H1 (cell line): ENCODE results near the gene LAMA3. TPM values are rescaled to one million over a fixed set of nuclear protein-coding genes. Genes with fewer than 3 reads are reported as not detected.

Experiments used
- CTCF ChIA-PET: fragments of 300-600 bp; sonication (Branson Sonifier 250); formaldehyde crosslinking; loops from one replicate; lab custom pipeline; 2021; ENCODE audit not compliant: partially characterized antibody; lab: Charles Lee
- POLR2A ChIA-PET: fragments of 300-600 bp; sonication (Branson Sonifier 250); formaldehyde crosslinking; loops from one replicate; lab custom pipeline; 2021; ENCODE audit warnings: inconsistent platforms; ENCODE audit not compliant: partially characterized antibody; lab: Charles Lee
- DNase-seq, 2 experiments: peaks; one replicate each; pipeline versions ENCODE4 v3.0.0 to v3.0.0-alpha.2; 2010 to 2022; ENCODE audit warnings: low spot score in 2 of 2, low read depth in 1 of 2, mixed read lengths in 1 of 2
- FAIRE-seq: peaks from 2 replicates; lab custom pipeline; 2011; peaks lifted over from hg19 to GRCh38; lab: Jason Lieb, UNC
- H2AFZ ChIP-seq: 2 replicates; pipeline ENCODE4 v1.8.1; 2012; ENCODE audit warnings: low read length, inconsistent platforms
- H2AK5ac ChIP-seq: 2 replicates; pipeline ENCODE4 v1.6.1; 2013; ENCODE audit warnings: low read depth, low read length
- H2BK120ac ChIP-seq: replicated peaks from 2 replicates; pipeline ENCODE3; 2013; ENCODE audit warnings: low read depth, low read length, inconsistent platforms
- H2BK12ac ChIP-seq: 2 replicates; pipeline ENCODE4 v1.6.1; 2013; ENCODE audit warnings: low read depth, low read length
- H2BK15ac ChIP-seq: 2 replicates; pipeline ENCODE4 v1.6.1; 2013; ENCODE audit warnings: low read length
- H2BK20ac ChIP-seq: 2 replicates; pipeline ENCODE4 v1.6.1; 2013; ENCODE audit warnings: low read length
- H2BK5ac ChIP-seq: 2 replicates; pipeline ENCODE4 v1.6.1; 2013; ENCODE audit warnings: low read depth, low read length
- H3K14ac ChIP-seq: 2 replicates; pipeline ENCODE4 v1.6.1; 2013; ENCODE audit warnings: inconsistent platforms; ENCODE audit not compliant: insufficient read length
- H3K18ac ChIP-seq: 2 replicates; pipeline ENCODE4 v1.6.1; 2013; ENCODE audit warnings: low read length; ENCODE audit errors: extremely low read depth
- H3K23ac ChIP-seq: 2 replicates; pipeline ENCODE4 v1.6.1; 2013; ENCODE audit warnings: inconsistent platforms; ENCODE audit not compliant: insufficient read length
- H3K23me2 ChIP-seq: 2 replicates; pipeline ENCODE4 v1.6.1; 2013; ENCODE audit warnings: low read depth, low read length
- H3K27ac ChIP-seq: 2 replicates; pipeline ENCODE4 v1.6.1; 2011; ENCODE audit warnings: low read depth, low read length, inconsistent platforms
- H3K27me3 ChIP-seq, 4 experiments: replicated peaks in 1 of 4; 1 replicate in 1 of 4; 2 replicates in 3 of 4; pipeline versions ENCODE4 v1.6.1 to v1.8.1; 2011 to 2013; ENCODE audit warnings: low read length in 3 of 4, mild to moderate bottlenecking in 3 of 4, inconsistent platforms in 2 of 4, mixed read lengths in 2 of 4, moderate library complexity in 1 of 4; ENCODE audit not compliant: control insufficient read depth in 3 of 4, insufficient read depth in 3 of 4; ENCODE audit errors: extremely low read depth in 1 of 4
- H3K36me3 ChIP-seq, 4 experiments: 2 replicates each; pipeline versions ENCODE4 v1.6.1 to v1.8.1; 2011 to 2013; ENCODE audit warnings: mild to moderate bottlenecking in 4 of 4, low read length in 3 of 4, moderate library complexity in 2 of 4, control low read depth in 1 of 4, inconsistent platforms in 1 of 4; ENCODE audit not compliant: insufficient read depth in 4 of 4, control insufficient read depth in 2 of 4
- H3K4ac ChIP-seq: replicated peaks from 2 replicates; pipeline ENCODE3; 2013; ENCODE audit warnings: low read length, low read depth, mixed read lengths, inconsistent platforms; ENCODE audit not compliant: insufficient read length
- H3K4me1 ChIP-seq, 4 experiments: replicated peaks in 1 of 4; 1 replicate in 1 of 4; 2 replicates in 3 of 4; pipeline versions ENCODE4 v1.6.1 to v1.8.1; 2011 to 2013; ENCODE audit warnings: low read length in 3 of 4, inconsistent platforms in 2 of 4, mixed read lengths in 1 of 4; ENCODE audit not compliant: insufficient read depth in 4 of 4, control insufficient read depth in 3 of 4
- H3K4me2 ChIP-seq, 2 experiments: 2 replicates each; pipeline versions ENCODE4 v1.6.1 to v1.8.1; 2011 to 2013; ENCODE audit warnings: low read depth in 2 of 2, low read length in 2 of 2, control low read depth in 1 of 2, inconsistent platforms in 1 of 2, mild to moderate bottlenecking in 1 of 2; ENCODE audit not compliant: insufficient read depth in 1 of 2
- H3K4me3 ChIP-seq, 4 experiments: fragments of 200-600, 300-600 bp in 1 of 4; sonication (generic), shearing (Covaris generic), sonication (Bioruptor Twin) in 1 of 4; 2 replicates each; pipeline versions ENCODE4 v1.5.1 to v1.8.1; 2011 to 2016; ENCODE audit warnings: low read length in 4 of 4, low read depth in 3 of 4, control low read depth in 2 of 4, inconsistent platforms in 2 of 4, mild to moderate bottlenecking in 2 of 4, mixed read lengths in 1 of 4, moderate library complexity in 1 of 4; ENCODE audit not compliant: insufficient read depth in 2 of 4; ENCODE audit errors: extremely low read depth in 1 of 4
- H3K56ac ChIP-seq: replicated peaks from 2 replicates; pipeline ENCODE3; 2013; ENCODE audit warnings: low read depth, mild to moderate bottlenecking, mixed read lengths, low read length, inconsistent platforms; ENCODE audit not compliant: insufficient read length
- H3K79me1 ChIP-seq: 2 replicates; pipeline ENCODE4 v1.6.1; 2013; ENCODE audit warnings: low read depth, low read length, control low read depth
- H3K79me2 ChIP-seq, 2 experiments: 2 replicates each; pipeline versions ENCODE4 v1.6.1 to v1.8.1; 2012 to 2013; ENCODE audit warnings: low read length in 2 of 2, mild to moderate bottlenecking in 2 of 2, inconsistent platforms in 1 of 2; ENCODE audit not compliant: insufficient read depth in 2 of 2, control insufficient read depth in 1 of 2
- H3K9ac ChIP-seq, 4 experiments: replicated peaks in 1 of 4; 1 replicate in 1 of 4; 2 replicates in 3 of 4; pipeline versions ENCODE4 v1.6.1 to v1.8.1; 2011 to 2013; ENCODE audit warnings: low read depth in 3 of 4, low read length in 3 of 4, control low read depth in 2 of 4, mild to moderate bottlenecking in 2 of 4, moderate library complexity in 2 of 4, inconsistent platforms in 1 of 4; ENCODE audit errors: extremely low read depth in 1 of 4
- H3K9me3 ChIP-seq, 2 experiments: 2 replicates each; pipeline versions ENCODE4 v1.6.1 to v1.8.1; 2012 to 2013; ENCODE audit warnings: mild to moderate bottlenecking in 2 of 2, moderate library complexity in 2 of 2, control low read depth in 1 of 2, inconsistent platforms in 1 of 2, low read depth in 1 of 2, low read length in 1 of 2, mixed read lengths in 1 of 2; ENCODE audit not compliant: insufficient read depth in 2 of 2
- H4K20me1 ChIP-seq, 2 experiments: replicated peaks in 1 of 2; 2 replicates each; pipeline versions ENCODE3 to v1.8.1; 2011 to 2013; ENCODE audit warnings: inconsistent platforms in 2 of 2, low read length in 2 of 2, mild to moderate bottlenecking in 1 of 2; ENCODE audit not compliant: insufficient read depth in 2 of 2, control insufficient read depth in 1 of 2
- H4K5ac ChIP-seq: 2 replicates; pipeline ENCODE4 v1.6.1; 2013; ENCODE audit warnings: low read length, low read depth, mixed read lengths, inconsistent platforms; ENCODE audit not compliant: insufficient read length
- H4K8ac ChIP-seq: 2 replicates; pipeline ENCODE4 v1.8.0; 2013; ENCODE audit warnings: mild to moderate bottlenecking, moderate library complexity, low read length, inconsistent platforms; ENCODE audit not compliant: insufficient read depth; ENCODE audit errors: extremely low read depth
- H4K91ac ChIP-seq: replicated peaks from 2 replicates; pipeline ENCODE3; 2013; ENCODE audit warnings: low read length, mixed read lengths, inconsistent platforms; ENCODE audit not compliant: insufficient read length
- ATF3 ChIP-seq: IDR thresholded peaks from 2 replicates; pipeline ENCODE4 v1.6.1; 2011; ENCODE audit warnings: low read depth, mild to moderate bottlenecking, low read length; ENCODE audit not compliant: insufficient read depth
- CBX5 ChIP-seq: fragments of 300-800, 300-1000 bp; sonication (generic); IDR thresholded peaks from 2 replicates; pipeline ENCODE4 v1.7.1; 2016; ENCODE audit warnings: antibody characterized with exemption, low read length, low read depth
- KDM1A ChIP-seq: fragments of 200-600, 300-600 bp; sonication (generic); IDR thresholded peaks from 2 replicates; pipeline ENCODE4 v1.7.1; 2016; ENCODE audit warnings: mild to moderate bottlenecking, low read length, borderline replicate concordance
- KDM5A ChIP-seq: fragments of 200-600 bp; IDR thresholded peaks from 2 replicates; pipeline ENCODE4 v1.7.1; 2012; ENCODE audit warnings: mild to moderate bottlenecking, low read length, inconsistent platforms, mixed read lengths
- MAFK ChIP-seq: IDR thresholded peaks from 2 replicates; pipeline ENCODE4 v1.6.1; 2012; ENCODE audit warnings: low read depth, mild to moderate bottlenecking, improper control_type of control experiment, low read length
- RXRA ChIP-seq: IDR thresholded peaks from 2 replicates; pipeline ENCODE4 v1.6.1; 2011; ENCODE audit warnings: low read depth, mild to moderate bottlenecking, low read length, moderate library complexity; ENCODE audit not compliant: insufficient read depth
- SAP30 ChIP-seq: fragments of 300-600 bp; sonication (generic); IDR thresholded peaks from 2 replicates; pipeline ENCODE4 v1.7.1; 2012; ENCODE audit warnings: low read length, moderate library complexity, mild to moderate bottlenecking, inconsistent platforms; ENCODE audit not compliant: insufficient read depth, insufficient replicate concordance
- SIN3A ChIP-seq, 2 experiments: IDR thresholded peaks in 1 of 2; conservative IDR thresholded peaks in 1 of 2; 2 replicates each; pipeline ENCODE4 v1.6.1; 2011 to 2012; ENCODE audit warnings: low read length in 2 of 2, improper control_type of control experiment in 1 of 2, low read depth in 1 of 2, mild to moderate bottlenecking in 1 of 2
- SUZ12 ChIP-seq: fragments of 200-600 bp; sonication (generic); IDR thresholded peaks from 2 replicates; pipeline ENCODE4 v1.6.1; 2012; ENCODE audit warnings: mild to moderate bottlenecking, inconsistent platforms, low read length, moderate library complexity, mixed read lengths
- TCF12 ChIP-seq: IDR thresholded peaks from 2 replicates; pipeline ENCODE4 v1.6.1; 2011; ENCODE audit warnings: low read depth, mild to moderate bottlenecking, low read length
- YY1 ChIP-seq: IDR thresholded peaks from 2 replicates; pipeline ENCODE4 v1.6.1; 2011; ENCODE audit warnings: low read depth, mild to moderate bottlenecking, low read length
- WGBS, 2 experiments: shearing (Covaris generic) in 1 of 2; methylation state at CpG; one replicate each; pipeline versions ENCODE4 v1.1.6 to v1.1.7; 2013 to 2015; ENCODE audit warnings: low lambda C conversion rate in 2 of 2, mixed read lengths in 2 of 2, inconsistent platforms in 1 of 2, low coverage in 1 of 2, missing lambda C conversion rate in 1 of 2; ENCODE audit not compliant: insufficient replicate concordance in 2 of 2, insufficient coverage in 1 of 2, insufficient read length in 1 of 2; ENCODE audit errors: extremely low coverage in 1 of 2, missing lambda C conversion rate in 1 of 2; 5-methylcytosine and 5-hydroxymethylcytosine counted together
- polyA plus RNA-seq, 7 experiments: library from polyadenylated mRNA; depleted of rRNA in 3 of 7; stranded (reverse) in 5 of 7; unstranded in 2 of 7; fragments of >200 nt in 5 of 7; fragments of 200-250 nt in 2 of 7; gene quantifications; 1 replicate in 5 of 7; 2 replicates in 1 of 7; 4 replicates in 1 of 7; pipeline versions ENCODE4 v1.2.1 to v1.2.3, GENCODE V29; 2011 to 2013; ENCODE audit warnings: missing spikeins in 2 of 7, mixed read lengths in 2 of 7
- total RNA-seq: library from RNA; stranded (reverse); fragmentation: NEBNext Ultra II Directional; extraction: Animal tissue kit (Norgen Biotek cat#: 25700); gene quantifications from 2 replicates; pipeline ENCODE4 v1.2.1, GENCODE V29; 2021

LAMA3 gene
- total and polyA plus RNA-seq, 2 of the 8 experiments (the other 6 are each of a cell fraction or from before 2014, with no cell fraction given) = 0.76 to 5.0 TPM

GRCh38 chr18:23990474-23991410 is 301.5 kb downstream of the LAMA3 start:
- no peaks in the 10 kb centered on the region for H4K20me1 ChIP-seq
- H2BK5ac ChIP-seq = no peak overlapping the region
- H3K18ac ChIP-seq = no peak overlapping the region
- no peaks in the 10 kb centered on the region for H3K27me3 ChIP-seq
- no peak overlapping the region for H4K8ac ChIP-seq
- H3K4me1 ChIP-seq = peaks cover 0 to 3% (median 0%) of the 10 kb centered on the region in 4 experiments; a peak in 1 of 7 replicates
- no peak overlapping the region for H3K56ac ChIP-seq
- H3K79me1 ChIP-seq = no peaks in the 10 kb centered on the region
- no peak overlapping the region for H3K14ac ChIP-seq
- H3K23me2 ChIP-seq = no peaks in the 10 kb centered on the region
- no peak for DNase-seq
- no peak overlapping the region for H2BK15ac ChIP-seq
- H2BK12ac ChIP-seq = no peak overlapping the region
- no peaks in the 10 kb centered on the region for H3K36me3 ChIP-seq
- no peak overlapping the region for H2BK120ac ChIP-seq
- H2BK20ac ChIP-seq = no peak overlapping the region
- CTCF ChIA-PET = interaction anchor here (1.4 to 1.6 kb wide), 2 partner anchors 11 to 72 kb away, joined by 3 to 4 read pairs; no protein-coding TSS in a partner anchor
- H3K4ac ChIP-seq = no peak overlapping the region
- H4K91ac ChIP-seq = no peak overlapping the region
- no peak overlapping the region for H3K9ac ChIP-seq
- H2AK5ac ChIP-seq = no peak overlapping the region
- no peak overlapping the region for H3K23ac ChIP-seq
- H3K4me2 ChIP-seq = no peak overlapping the region
- H2AFZ ChIP-seq = no peak overlapping the region
- FAIRE-seq = no peak
- POLR2A ChIA-PET = no interaction called here
- H4K5ac ChIP-seq = no peak overlapping the region
- H3K79me2 ChIP-seq = no peaks in the 10 kb centered on the region
- no peak overlapping the region for H3K4me3 ChIP-seq
- 87% methylated on average over 6 of the region's 6 CpGs; no CpG with 5 or more reads in 1 of the 2 experiments for WGBS, 2 experiments
- H3K9me3 ChIP-seq = no peaks in the 10 kb centered on the region
- H3K27ac ChIP-seq = no peak overlapping the region
- TF ChIP-seq RXRA (no peak), YY1 (no peak), MAFK (no peak), SAP30 (no peak), SUZ12 (no peak), ATF3 (no peak), TCF12 (no peak), KDM1A (no peak), CBX5 (no peak), SIN3A (conservative IDR thresholded peaks at IDR 0.05 in 1 of 2, IDR thresholded peaks at IDR 0.05 in 1 of 2; ENCODE audit: low read depth in 1 of 2, low read length in 2 of 2) (no peak), KDM5A (no peak)
